Left ventricle myocardium inferior (tissue), 1 donor: ENCODE measurements around the gene ZFAND2B. TPM values are rescaled to one million over a fixed set of nuclear protein-coding genes. Genes with fewer than 3 reads are reported as not detected.

ENCODE experiments used
- DNase-seq: peaks from one replicate; pipeline ENCODE4 v3.0.0-alpha.2; 2020
- H3K27ac ChIP-seq: fragments of 200-600 bp; replicated peaks from 2 replicates; pipeline ENCODE4 v1.8.0; 2021
- H3K27me3 ChIP-seq: fragments of 200-600 bp; 2 replicates; pipeline ENCODE4 v1.8.0; 2021; ENCODE audit warnings: low read depth
- H3K36me3 ChIP-seq: fragments of 200-600 bp; 2 replicates; pipeline ENCODE4 v1.8.0; 2021
- H3K4me1 ChIP-seq: fragments of 200-600 bp; 2 replicates; pipeline ENCODE4 v1.8.0; 2021
- H3K4me3 ChIP-seq: fragments of 200-600 bp; 2 replicates; pipeline ENCODE4 v1.8.0; 2021; ENCODE audit warnings: mild to moderate bottlenecking, moderate library complexity
- H3K9me3 ChIP-seq: fragments of 200-600 bp; replicated peaks from 2 replicates; pipeline ENCODE4 v1.8.0; 2021
- intact Hi-C: fragments of 100-400 bp; cut with micrococcal nuclease; formaldehyde crosslinking; loops from one replicate; pipeline ENCODE4 v1.11.0; 2022
- total RNA-seq: library from RNA; stranded (reverse); fragmentation: NEBNext Ultra II Directional; extraction: Animal tissue kit (Norgen Biotek cat#: 25700); gene quantifications from one replicate; pipeline ENCODE4 v1.2.1, GENCODE V29; 2021
- TF ChIP-seq, protein P1 (sequence below): fragments of 200-600 bp; IDR thresholded peaks from 2 replicates; pipeline ENCODE4 v1.8.0; 2021; ENCODE audit warnings: antibody characterized with exemption, mild to moderate bottlenecking, borderline replicate concordance
- donor health status: DM: no; HTN: yes; CAD: no; lungs with severe emphysema.

The ZFAND2B gene
- total RNA-seq, 1 donor from 2014 or later, result 19.7 TPM

DNA sequence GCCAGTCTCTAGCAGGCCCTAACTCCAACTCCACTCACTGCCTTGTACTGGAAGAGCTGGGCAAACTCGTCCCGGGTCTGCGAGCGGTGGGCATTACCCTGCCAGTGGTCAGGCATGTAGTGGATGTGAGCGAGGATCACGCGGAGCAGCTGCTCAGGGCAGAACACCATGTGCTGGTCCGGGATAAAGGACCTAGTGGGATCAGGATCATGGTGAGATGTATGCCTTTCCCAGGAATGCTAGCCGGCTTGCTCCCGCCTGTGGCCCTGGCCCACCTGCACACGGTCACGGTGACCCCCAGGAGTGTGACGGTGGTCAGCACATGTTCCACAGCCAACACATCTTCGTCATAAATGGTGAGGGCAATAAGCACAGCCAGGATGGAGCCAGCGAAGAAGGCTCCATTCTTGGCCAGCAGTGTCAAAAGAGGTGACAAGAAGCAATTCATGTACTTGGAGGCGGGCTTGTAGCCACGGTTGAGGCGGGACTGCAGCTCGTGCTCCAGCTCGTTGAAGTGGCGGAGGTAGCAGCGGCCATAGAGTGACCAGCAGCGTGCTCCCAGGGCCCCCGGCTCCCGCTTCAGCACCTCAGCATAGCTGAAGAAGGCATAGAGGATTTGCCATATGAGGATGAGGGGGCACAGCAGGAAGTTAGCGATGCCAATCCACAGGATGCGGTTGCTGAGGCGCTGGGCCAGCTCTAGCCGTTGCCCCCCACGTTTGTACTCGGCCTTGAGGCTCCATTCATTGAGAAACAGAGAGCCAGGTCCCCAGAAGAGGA, 17.4 kb downstream of the ZFAND2B start:
- H3K27ac ChIP-seq, result no peak overlapping the region
- no peak overlapping the region for H3K4me3 ChIP-seq
- peaks cover 36% of the 10 kb centered on the region for H3K4me1 ChIP-seq
- no peaks in the 10 kb centered on the region for H3K9me3 ChIP-seq
- no peaks in the 10 kb centered on the region for H3K27me3 ChIP-seq
- DNase-seq, result no peak
- TF ChIP-seq, protein P1, sequence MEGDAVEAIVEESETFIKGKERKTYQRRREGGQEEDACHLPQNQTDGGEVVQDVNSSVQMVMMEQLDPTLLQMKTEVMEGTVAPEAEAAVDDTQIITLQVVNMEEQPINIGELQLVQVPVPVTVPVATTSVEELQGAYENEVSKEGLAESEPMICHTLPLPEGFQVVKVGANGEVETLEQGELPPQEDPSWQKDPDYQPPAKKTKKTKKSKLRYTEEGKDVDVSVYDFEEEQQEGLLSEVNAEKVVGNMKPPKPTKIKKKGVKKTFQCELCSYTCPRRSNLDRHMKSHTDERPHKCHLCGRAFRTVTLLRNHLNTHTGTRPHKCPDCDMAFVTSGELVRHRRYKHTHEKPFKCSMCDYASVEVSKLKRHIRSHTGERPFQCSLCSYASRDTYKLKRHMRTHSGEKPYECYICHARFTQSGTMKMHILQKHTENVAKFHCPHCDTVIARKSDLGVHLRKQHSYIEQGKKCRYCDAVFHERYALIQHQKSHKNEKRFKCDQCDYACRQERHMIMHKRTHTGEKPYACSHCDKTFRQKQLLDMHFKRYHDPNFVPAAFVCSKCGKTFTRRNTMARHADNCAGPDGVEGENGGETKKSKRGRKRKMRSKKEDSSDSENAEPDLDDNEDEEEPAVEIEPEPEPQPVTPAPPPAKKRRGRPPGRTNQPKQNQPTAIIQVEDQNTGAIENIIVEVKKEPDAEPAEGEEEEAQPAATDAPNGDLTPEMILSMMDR, result no peak
- H3K36me3 ChIP-seq, result peaks cover 80% of the 10 kb centered on the region
- intact Hi-C loops, result loop anchor here (10.0 kb wide), 1 partner anchor 59 kb away; the partner anchor contains the start of gene NHEJ1

GRCh38 chr2:219225350-219225749, 18.8 kb downstream of the ZFAND2B start:
- intact Hi-C loops, result loop anchor here (10.0 kb wide), 1 partner anchor 61 kb away; the partner anchor contains the start of gene NHEJ1
- H3K9me3 ChIP-seq, result no peaks in the 10 kb centered on the region
- TF ChIP-seq, protein P1, result no peak
- H3K27me3 ChIP-seq, result no peaks in the 10 kb centered on the region
- peaks cover 33% of the 10 kb centered on the region for H3K4me1 ChIP-seq
- DNase-seq, result no peak
- no peak overlapping the region for H3K27ac ChIP-seq
- H3K36me3 ChIP-seq, result peaks cover 71% of the 10 kb centered on the region
- no peak overlapping the region for H3K4me3 ChIP-seq

- H3K27ac ChIP-seq, result peak overlapping the region; percentile 96
- H3K4me1 ChIP-seq, result peaks cover 53% of the 10 kb centered on the region
- TF ChIP-seq, protein P1, result no peak
- intact Hi-C loops, result loop anchor here (10.0 kb wide), 1 partner anchor 63 kb away; the partner anchor contains the start of gene NHEJ1
- peaks cover 61% of the 10 kb centered on the region for H3K36me3 ChIP-seq
- H3K9me3 ChIP-seq, result no peaks in the 10 kb centered on the region
- peak overlapping the region; percentile 83 for H3K4me3 ChIP-seq
- DNase-seq, result no peak
- no peaks in the 10 kb centered on the region for H3K27me3 ChIP-seq
These were observed 21.7 kb downstream of the ZFAND2B start for GRCh38 chr2:219228041-219228910.

GRCh38 chr2:219228911-219229304, 22.3 kb downstream of the ZFAND2B start:
- Histone ChIP-seq H3K27ac (peak overlapping the region; percentile 96), H3K9me3 (no peaks in the 10 kb centered on the region), H3K27me3 (no peaks in the 10 kb centered on the region), H3K4me3 (peak overlapping the region; percentile 83), H3K4me1 (peaks cover 59% of the 10 kb centered on the region), H3K36me3 (peaks cover 61% of the 10 kb centered on the region)
- DNase-seq, result no peak
- intact Hi-C loops, result loop anchor here (10.0 kb wide), 1 partner anchor 64 kb away; the partner anchor contains the start of gene NHEJ1
- TF ChIP-seq, protein P1, result no peak

DNA sequence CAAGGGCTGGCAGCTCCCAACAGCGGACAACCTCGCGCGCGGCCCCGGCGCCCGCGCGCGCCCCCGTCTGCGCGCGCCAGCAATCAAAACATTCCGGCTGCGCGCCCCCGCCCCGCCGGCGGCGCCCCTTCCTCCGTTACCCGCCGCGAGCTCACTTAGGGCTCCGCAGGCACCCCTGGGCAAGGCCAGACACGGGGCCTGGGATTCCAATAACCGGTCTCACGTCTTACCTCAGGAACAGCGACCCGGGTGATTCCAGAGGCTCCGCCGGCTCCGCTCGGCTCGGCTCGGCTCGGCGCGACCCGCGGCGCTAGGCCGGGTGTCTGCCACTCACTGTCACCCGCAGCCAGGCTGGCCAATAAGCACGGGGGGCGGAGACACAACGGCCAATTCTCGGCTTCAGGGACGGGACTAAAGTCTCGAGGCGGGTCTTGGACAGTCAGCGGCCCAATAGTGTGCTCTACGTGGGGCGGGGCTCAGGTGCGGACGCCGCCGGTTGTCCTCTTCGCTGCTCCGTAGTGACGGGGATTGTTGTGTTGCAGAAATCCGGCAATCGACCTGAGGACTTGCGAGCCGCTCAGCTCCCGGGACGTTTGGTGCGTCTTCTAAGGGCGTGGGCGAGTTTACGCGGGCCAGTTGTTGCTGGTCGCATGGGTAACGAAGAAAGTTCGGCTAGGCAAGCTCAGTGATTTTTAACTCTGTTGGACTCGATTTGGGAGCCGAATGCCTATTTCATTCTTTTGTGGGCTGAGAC, 22.9 kb downstream of the ZFAND2B start, which contains the start of the genes ANKZF1 and ATG9A:
TSS of gene ANKZF1 (plus strand) at position 502 of the 754 bp plus-strand sequence. CDS start 452 bp downstream, outside the sequence.
TSS of gene ATG9A (minus strand) at position 332 of the 754 bp plus-strand sequence. CDS start 1,612 bp downstream, outside the sequence.
- H3K4me3 ChIP-seq, result peak within 1 kb of the TSS; percentile 83
- H3K9me3 ChIP-seq, result no peaks in the 10 kb centered on the region
- peaks cover 65% of the 10 kb centered on the region for H3K4me1 ChIP-seq
- TF ChIP-seq, protein P1, result no peak
- intact Hi-C loops, result loop anchor here (10.0 kb wide), 1 partner anchor 65 kb away; the partner anchor contains the start of gene NHEJ1
- H3K27ac ChIP-seq, result peak within 1 kb of the TSS; percentile 96
- peak; percentile 99 for DNase-seq
- peaks cover 61% of the 10 kb centered on the region for H3K36me3 ChIP-seq
- no peaks in the 10 kb centered on the region for H3K27me3 ChIP-seq
